Transverse colon (tissue), 4 donors: ENCODE measurements around the gene NEO1. TPM values are rescaled to one million over a fixed set of nuclear protein-coding genes. Genes with fewer than 3 reads are reported as not detected.

Source experiments
- DNase-seq: peaks from one replicate; pipeline ENCODE4 v3.0.0-alpha.2; 2019
- H3K27ac ChIP-seq, 4 donors: fragments of 200-600 bp; sonication (generic); 2 replicates each; pipeline ENCODE4 v1.5.1; 2016 to 2018; ENCODE audit warnings: inconsistent platforms in 4 of 4
- H3K27me3 ChIP-seq: fragments of 200-600 bp; sonication (generic); 2 replicates; pipeline ENCODE4 v1.5.1; 2017; ENCODE audit warnings: inconsistent platforms
- H3K36me3 ChIP-seq, 4 donors: fragments of 200-600 bp; sonication (generic); 2 replicates each; pipeline ENCODE4 v1.5.1; 2017 to 2019; ENCODE audit warnings: inconsistent platforms in 4 of 4
- H3K4me1 ChIP-seq, 4 donors: fragments of 200-600 bp; sonication (generic); 2 replicates each; pipeline ENCODE4 v1.5.1; 2017 to 2020; ENCODE audit warnings: inconsistent platforms in 4 of 4
- H3K4me3 ChIP-seq, 4 donors: fragments of 200-600 bp; sonication (generic); 1 replicate in 1 of 4; 2 replicates in 3 of 4; pipeline versions ENCODE4 v1.5.1 to v1.6.1; 2017 to 2019; ENCODE audit warnings: inconsistent platforms in 4 of 4
- H3K9me3 ChIP-seq, 2 donors: fragments of 200-600 bp; sonication (generic); 2 replicates each; pipeline ENCODE4 v1.5.1; 2017 to 2019; ENCODE audit warnings: inconsistent platforms in 2 of 2
- EP300 ChIP-seq: sonication (generic); formaldehyde crosslinking; IDR thresholded peaks from one replicate; pipeline ENCODE4 v1.6.1; 2017; ENCODE audit warnings: antibody characterized with exemption, low read depth
- POLR2A ChIP-seq: fragments of 450-650 bp; IDR thresholded peaks from one replicate; pipeline ENCODE4 v1.6.1; 2016; ENCODE audit warnings: antibody characterized with exemption, mild to moderate bottlenecking, moderate library complexity
- POLR2AphosphoS5 ChIP-seq, 3 donors: sonication (generic); formaldehyde crosslinking; IDR thresholded peaks; one replicate each; pipeline ENCODE4 v1.6.1; 2016; ENCODE audit warnings: antibody characterized with exemption in 3 of 3
- WGBS, 2 donors: methylation state at CpG; one replicate each; pipeline ENCODE4 v1.1.5; 2018; ENCODE audit warnings: low coverage in 1 of 2; 5-methylcytosine and 5-hydroxymethylcytosine counted together
- in situ Hi-C, 4 donors: fragments of 200-750 bp; cut with MboI; loops; one replicate each; pipeline versions ENCODE4 v1.15.0 to v1.15.1; 2017; ENCODE audit warnings: low sequenced_read_pairs in 3 of 4, low pct_ligation_motif_present in 1 of 4, low pct_unique_long_range_greater_than_20kb in 1 of 4
- intact Hi-C: fragments of 100-400 bp; cut with DNase I; formaldehyde crosslinking; loops from one replicate; pipeline ENCODE4 v1.15.1; 2023; ENCODE audit warnings: low total_unique reads
- total RNA-seq, 4 donors: library from RNA; depleted of rRNA; stranded (reverse); fragments of >200 nt; gene quantifications; one replicate each; pipeline ENCODE4 v1.1.0, GENCODE V29; 2016
- TF ChIP-seq, protein P1 (sequence below), 5 experiments: fragments of 200-600 bp in 3 of 5; fragments of 450-650 bp in 2 of 5; sonication (generic) in 3 of 5; IDR thresholded peaks; 1 replicate in 2 of 5; 2 replicates in 3 of 5; pipeline ENCODE4 v1.5.1; 2016 to 2017; ENCODE audit warnings: antibody characterized with exemption in 5 of 5, inconsistent platforms in 3 of 5, mild to moderate bottlenecking in 2 of 5, moderate library complexity in 1 of 5

Gene NEO1
- total RNA-seq, 4 donors from 2014 or later, result 100 to 188 (median 135) TPM

DNA sequence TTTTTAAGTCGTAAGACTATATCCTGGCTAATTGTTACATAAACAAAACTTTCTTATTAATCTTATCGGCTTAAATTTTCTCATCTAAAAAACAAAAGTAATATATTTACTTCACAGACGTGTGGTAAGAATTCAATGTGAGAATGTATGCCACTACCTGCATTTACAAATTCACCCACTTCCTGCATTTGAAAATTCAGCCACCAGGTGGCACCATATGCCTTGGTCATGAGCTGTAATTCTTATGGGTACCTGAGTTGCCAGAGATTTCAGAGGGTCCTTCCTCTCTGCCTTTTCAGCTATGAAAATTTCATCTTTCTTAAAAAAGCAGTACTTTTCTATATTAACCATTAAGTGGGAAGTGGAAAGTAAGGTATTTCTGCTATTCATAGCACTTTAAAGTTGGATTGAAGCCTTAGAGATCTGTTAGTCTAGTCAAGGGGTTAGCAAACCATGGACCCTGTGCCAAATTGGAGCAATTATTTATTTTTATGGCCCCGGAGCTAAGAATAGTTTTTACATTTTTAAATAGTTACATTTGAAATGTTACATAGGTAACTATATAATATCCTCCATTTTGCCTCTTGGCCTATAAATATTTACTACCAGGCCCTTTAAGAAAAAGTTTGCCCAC is 188.7 kb downstream of the NEO1 start:
- no peaks in the 10 kb centered on the region for H3K27me3 ChIP-seq
- peak; percentile 73 for DNase-seq
- H3K4me3 ChIP-seq, result no peak overlapping the region
- no peak overlapping the region for H3K27ac ChIP-seq
- WGBS, 2 donors, result 34 to 41% methylated on average over 4 of the region's 4 CpGs
- TF ChIP-seq POLR2A (no peak), EP300 (no peak), POLR2AphosphoS5 (IDR thresholded peaks at IDR 0.05) (no peak)
- TF ChIP-seq, protein P1, sequence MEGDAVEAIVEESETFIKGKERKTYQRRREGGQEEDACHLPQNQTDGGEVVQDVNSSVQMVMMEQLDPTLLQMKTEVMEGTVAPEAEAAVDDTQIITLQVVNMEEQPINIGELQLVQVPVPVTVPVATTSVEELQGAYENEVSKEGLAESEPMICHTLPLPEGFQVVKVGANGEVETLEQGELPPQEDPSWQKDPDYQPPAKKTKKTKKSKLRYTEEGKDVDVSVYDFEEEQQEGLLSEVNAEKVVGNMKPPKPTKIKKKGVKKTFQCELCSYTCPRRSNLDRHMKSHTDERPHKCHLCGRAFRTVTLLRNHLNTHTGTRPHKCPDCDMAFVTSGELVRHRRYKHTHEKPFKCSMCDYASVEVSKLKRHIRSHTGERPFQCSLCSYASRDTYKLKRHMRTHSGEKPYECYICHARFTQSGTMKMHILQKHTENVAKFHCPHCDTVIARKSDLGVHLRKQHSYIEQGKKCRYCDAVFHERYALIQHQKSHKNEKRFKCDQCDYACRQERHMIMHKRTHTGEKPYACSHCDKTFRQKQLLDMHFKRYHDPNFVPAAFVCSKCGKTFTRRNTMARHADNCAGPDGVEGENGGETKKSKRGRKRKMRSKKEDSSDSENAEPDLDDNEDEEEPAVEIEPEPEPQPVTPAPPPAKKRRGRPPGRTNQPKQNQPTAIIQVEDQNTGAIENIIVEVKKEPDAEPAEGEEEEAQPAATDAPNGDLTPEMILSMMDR (IDR thresholded peaks at IDR 0.05), result peak; percentile 75 to 95 (median 87)
- H3K9me3 ChIP-seq, result no peaks in the 10 kb centered on the region
- peaks cover 0 to 9% (median 0%) of the 10 kb centered on the region in 4 donors for H3K36me3 ChIP-seq
- intact Hi-C loops (no loop called here), in situ Hi-C loops (no loop called here)
- peaks cover 0 to 4% (median 0%) of the 10 kb centered on the region in 4 donors for H3K4me1 ChIP-seq

DNA sequence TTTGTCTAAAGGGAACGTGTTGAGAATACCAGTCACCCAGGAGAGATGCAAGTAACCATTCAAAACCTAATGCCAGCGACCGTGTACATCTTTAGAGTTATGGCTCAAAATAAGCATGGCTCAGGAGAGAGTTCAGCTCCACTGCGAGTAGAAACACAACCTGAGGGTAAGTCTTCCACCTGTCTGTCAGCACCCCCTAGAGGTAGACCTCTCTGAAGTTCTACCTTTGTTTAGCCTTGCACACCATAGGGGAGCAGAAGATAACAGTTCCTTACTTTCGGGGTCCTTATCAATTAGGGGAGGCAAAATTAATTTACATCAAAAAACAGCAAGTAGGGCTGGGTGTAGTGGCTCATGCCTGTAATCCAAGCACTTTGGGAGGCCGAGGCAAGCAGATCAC is 192.1 kb downstream of the NEO1 start:
- intact Hi-C loops (no loop called here), in situ Hi-C loops (no loop called here)
- TF ChIP-seq, protein P1 (IDR thresholded peaks at IDR 0.05), result peak in 3 of 5 experiments; percentile 15 to 22 (median 21)
- TF ChIP-seq POLR2AphosphoS5 (IDR thresholded peaks at IDR 0.05), result no peak
- Histone ChIP-seq H3K27ac (no peak overlapping the region), H3K27me3 (no peaks in the 10 kb centered on the region), H3K4me3 (no peak overlapping the region), H3K4me1 (no peaks in the 10 kb centered on the region), H3K9me3 (no peaks in the 10 kb centered on the region), H3K36me3 (peaks cover 0 to 30% (median 0%) of the 10 kb centered on the region in 4 donors)
- WGBS, 2 donors, result 68 to 84% methylated on average over 3 to 6 of the region's 6 CpGs
- no peak for DNase-seq

DNA sequence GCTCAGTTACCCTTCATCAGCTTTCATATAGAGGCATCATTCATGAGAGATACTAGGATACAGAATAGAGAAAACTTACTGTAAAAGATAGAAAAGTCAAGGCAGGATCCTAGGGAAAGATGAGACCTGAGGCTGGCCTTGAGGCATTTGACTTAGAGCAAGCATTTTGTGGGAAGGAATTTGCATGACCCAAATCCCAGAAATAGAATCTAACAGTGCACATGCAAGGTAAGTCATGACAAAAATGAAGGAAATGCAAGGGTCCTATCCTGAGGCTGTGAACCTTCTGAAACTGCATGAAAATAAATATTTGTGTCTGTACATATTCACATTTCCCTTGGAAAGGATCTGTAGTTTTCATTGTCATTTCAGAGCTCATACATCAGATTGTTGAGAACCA is 194.2 kb downstream of the NEO1 start:
- intact Hi-C loops, result no loop called here

DNA sequence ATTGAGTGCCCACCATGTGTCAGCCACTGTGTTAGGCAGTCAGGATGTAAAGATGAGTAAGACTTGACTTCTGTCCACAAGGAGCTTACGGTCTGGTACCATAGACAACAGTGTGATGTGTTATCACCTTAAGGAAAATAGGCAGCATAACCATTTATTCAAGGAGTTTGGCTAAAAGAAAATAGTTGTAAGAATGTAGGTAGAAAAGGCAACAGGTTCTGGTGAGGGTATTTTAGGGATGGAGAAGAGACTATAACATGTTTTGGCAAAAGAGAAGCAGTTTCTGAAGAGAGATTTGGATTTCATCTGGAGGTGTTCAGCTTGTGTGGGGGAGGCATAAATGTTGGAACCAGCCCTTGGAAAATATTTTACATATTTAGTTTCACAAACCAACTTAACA is 194.6 kb downstream of the NEO1 start:
- Histone ChIP-seq H3K4me1 (no peaks in the 10 kb centered on the region), H3K36me3 (peaks cover 0 to 46% (median 4%) of the 10 kb centered on the region in 4 donors), H3K27ac (no peak overlapping the region), H3K9me3 (no peaks in the 10 kb centered on the region), H3K4me3 (no peak overlapping the region), H3K27me3 (no peaks in the 10 kb centered on the region)
- no peak for DNase-seq
- TF ChIP-seq, protein P1 (IDR thresholded peaks at IDR 0.05), result no peak
- 92 to 100% methylated on average over 1 of the region's 1 CpG for WGBS, 2 donors
- intact Hi-C loops (no loop called here), in situ Hi-C loops (no loop called here)

More for the DNA sequence above, 194.2 kb downstream of the NEO1 start:
- Histone ChIP-seq H3K9me3 (no peaks in the 10 kb centered on the region), H3K27ac (no peak overlapping the region), H3K4me1 (no peaks in the 10 kb centered on the region), H3K4me3 (no peak overlapping the region), H3K36me3 (peaks cover 0 to 43% (median 4%) of the 10 kb centered on the region in 4 donors), H3K27me3 (no peaks in the 10 kb centered on the region)
- in situ Hi-C loops, result no loop called here
- no peak for DNase-seq
- TF ChIP-seq POLR2A, result no peak
- TF ChIP-seq EP300, result no peak
- TF ChIP-seq POLR2AphosphoS5 (IDR thresholded peaks at IDR 0.05), result no peak
- TF ChIP-seq, protein P1 (IDR thresholded peaks at IDR 0.05), result no peak
